Dermis blood vessel endothelial cell (primary cell): Measurements from ENCODE around the gene ZNF335. TPM values are rescaled to one million over a fixed set of nuclear protein-coding genes. Genes with fewer than 3 reads are reported as not detected.
"Not testable (repeated sequence)": the region's sequence is repeated elsewhere in the genome, so short reads cannot be mapped to it uniquely, and the experiment has no call there.

Experiments
- DNase-seq: peaks from one replicate; pipeline ENCODE4 v3.0.0; 2010
- total RNA-seq: library from RNA; depleted of rRNA; stranded (reverse); fragments of >200 nt; gene quantifications from 2 replicates; pipeline ENCODE4 v1.2.3, GENCODE V29; 2014

ZNF335 gene
- total RNA-seq, 1 donor from 2014 or later: 17.4 TPM

DNA sequence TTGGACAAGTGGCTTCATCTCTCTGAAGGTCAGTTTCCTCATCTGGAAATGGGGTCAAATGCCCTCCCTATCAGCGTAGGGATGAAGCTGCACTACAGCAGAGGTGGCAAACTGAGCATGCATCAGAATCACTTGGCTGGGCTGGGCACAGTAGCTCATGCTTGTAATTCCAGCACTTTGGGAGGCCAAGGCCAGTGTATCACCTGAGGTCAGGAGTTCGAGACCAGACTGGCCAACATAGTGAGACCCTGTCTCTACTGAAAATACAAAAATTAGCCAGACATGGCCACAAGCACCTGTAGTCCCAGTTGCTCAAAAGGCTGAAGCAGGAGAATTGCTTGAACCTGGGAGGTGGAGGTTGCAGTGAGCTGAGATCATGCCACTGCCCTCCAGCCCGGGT is 30.0 kb upstream of the ZNF335 start:
- DNase-seq: no peak

DNA sequence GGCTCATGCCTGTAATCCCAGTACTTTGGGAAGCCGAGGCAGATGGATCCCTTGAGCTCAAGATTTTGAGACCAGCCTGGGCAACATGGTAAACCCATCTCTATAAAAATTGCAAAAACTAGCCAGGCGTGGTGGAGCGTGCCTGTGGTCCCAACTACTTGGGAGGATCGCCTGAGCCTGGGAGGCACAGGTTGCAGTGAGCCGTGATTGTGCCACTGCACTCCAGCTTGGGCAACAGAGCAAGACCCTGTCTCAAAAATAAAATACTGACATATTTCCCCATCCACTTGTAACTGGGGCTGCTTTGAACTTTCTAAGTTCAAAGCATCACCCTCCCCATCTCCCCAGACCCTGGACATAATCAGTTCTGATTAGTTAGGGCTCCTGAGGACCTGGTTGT is 29.5 kb upstream of the ZNF335 start:
- DNase-seq: no peak

DNA sequence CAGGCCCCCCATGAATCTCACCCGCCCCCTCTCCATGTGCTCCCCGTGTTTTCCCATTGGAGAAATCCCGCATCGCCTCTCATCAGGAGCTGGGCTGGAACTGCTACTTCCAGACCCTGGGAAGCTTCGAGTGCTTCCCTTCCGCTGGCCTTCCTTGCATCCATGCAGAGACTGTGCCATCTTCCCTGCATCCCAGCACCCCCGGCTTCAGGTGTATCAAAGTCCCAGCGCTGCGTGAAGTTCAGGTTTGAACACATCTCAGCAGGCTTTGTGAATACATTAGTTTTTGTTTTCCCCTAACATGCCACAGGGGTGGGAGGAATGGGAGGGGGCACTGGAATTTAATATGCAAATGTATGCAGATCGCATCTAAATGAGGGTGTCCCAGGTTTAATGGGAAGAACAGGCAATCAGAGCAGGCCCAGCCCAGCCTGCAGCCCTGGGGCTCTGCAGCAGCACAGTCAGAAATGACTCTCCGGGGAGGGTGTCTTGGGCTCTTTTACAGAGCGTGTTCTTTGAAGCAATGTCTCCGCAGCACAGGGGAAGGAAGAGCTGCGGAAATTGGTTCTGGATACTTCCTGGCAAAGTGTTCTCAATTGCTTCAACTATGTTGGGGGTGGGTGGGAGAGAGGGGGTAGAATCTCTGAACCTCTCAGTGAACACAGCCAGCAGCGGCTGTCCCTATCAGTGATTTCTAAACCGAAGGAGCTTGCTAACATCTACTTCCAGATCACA is 28.4 kb upstream of the ZNF335 start:
- no peak for DNase-seq

DNA sequence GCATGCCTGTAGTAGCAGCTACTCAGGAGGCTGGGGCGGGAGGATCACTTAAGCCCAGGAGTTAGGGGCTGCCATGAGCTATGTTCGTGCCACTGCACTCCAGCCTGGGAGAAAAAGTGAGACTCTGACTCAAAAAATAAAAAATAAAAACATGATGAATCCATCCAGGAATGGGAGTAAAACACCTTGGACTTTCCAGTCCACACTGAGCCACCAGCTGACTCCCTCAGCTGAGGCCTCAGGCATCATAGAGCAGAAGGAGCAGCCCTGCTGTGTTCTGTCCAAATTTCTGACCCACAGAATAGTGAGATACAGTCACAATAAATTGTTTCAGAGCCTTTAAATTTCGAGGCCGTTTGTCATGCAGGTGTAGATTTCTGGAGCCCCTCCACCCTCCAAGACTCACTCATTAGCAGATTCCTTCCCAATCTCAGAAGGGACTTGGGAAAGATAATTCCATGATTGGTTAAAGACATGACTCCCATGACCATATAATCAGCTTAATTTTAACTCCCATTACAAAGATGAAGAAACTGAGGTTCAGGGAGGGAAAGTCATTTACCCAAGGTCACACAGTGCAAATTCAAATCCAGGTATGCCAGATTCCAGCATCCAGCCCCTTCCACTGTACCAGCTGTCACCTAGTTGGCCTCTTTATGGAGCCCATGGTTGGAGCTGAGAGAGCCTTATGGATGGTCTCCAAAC is 27.7 kb upstream of the ZNF335 start:
- no peak for DNase-seq

DNA sequence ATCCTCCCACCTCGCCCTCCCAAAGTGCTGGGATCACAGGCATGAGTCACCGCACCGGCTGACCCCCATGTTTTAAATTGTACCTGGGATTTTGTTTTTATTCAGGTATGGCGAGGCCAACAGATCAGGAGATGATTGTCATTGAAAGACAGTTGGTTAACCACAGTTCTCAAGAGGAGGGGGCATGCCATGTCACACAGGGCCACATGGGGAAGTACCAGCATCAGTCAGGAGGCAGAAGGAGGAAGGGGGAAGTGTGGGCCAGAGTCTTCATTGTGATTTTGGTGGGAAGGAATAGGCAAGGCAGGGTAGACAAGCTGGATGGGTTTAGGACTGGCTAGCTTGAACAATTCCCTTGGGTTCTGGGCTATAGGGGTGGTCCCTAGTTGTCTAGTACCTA is 26.8 kb upstream of the ZNF335 start:
- no peak for DNase-seq

DNA sequence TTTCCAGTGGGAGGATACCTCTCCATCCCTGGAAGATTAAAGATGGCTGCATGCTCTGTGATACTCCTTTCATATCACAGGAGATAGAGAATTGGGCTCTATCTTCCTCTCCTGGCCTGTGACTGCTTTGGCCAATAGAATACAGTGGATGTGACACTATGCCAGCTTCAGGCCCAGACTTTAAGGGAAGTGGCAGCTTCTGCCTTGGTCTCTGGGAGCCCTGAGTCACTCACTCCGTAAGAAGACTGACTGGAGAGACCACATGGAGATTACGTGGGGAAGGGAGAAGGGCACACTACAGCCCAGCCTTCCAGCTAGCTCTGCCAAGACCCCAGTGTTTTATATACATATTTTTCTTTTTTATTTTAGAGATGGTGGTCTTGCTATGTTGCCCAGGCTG is 26.3 kb upstream of the ZNF335 start:
- DNase-seq: no peak

DNA sequence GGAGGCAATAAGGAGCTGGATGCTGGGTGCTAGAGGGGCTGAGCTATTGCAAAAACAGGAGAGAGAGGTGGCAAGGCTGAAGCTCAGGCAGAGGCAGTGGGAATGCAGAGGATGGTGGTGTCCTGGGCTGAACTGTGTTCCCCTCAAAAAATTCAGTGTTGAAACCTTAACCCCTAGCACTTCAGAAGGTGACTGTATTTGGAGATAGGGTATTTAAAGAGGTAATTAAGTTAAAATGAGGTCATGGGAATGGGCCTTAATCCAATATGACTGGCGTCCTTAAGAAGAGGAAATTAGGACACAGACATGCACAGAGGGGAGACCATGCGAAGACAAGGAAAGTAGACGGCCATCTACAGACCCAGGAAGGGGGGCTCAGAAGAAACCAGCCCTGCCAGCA is 25.2 kb upstream of the ZNF335 start:
- no peak for DNase-seq

DNA sequence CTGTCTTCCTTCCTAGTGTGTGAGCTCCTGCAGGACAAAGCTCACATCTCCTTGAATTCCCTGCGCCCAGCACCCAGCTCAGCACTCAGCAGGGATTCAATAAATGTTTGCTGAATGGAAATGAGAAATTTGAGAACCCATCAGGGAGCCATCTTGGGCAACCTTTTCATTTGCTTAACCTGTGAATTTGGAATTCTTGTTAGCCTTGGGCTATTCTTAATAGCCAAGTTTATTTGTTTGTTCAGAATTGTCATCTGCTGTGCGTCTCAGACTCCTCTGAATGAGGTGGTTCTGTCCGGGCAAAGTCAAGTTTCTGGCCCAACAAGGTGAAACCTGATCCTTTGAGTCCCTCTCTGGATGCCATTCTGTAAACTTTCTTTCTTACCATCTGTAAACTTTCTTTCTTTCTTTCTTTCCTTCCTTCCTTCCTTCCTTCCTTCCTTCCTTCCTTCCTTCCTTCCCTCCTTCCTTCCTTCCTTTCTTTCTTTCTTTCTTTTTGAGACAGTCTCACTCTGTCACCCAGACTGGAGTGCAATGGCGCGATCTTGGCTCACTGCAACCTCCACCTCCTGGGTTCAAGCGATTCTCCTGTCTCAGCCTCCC is 23.6 kb upstream of the ZNF335 start:
- not testable (repeated sequence) for DNase-seq

DNA sequence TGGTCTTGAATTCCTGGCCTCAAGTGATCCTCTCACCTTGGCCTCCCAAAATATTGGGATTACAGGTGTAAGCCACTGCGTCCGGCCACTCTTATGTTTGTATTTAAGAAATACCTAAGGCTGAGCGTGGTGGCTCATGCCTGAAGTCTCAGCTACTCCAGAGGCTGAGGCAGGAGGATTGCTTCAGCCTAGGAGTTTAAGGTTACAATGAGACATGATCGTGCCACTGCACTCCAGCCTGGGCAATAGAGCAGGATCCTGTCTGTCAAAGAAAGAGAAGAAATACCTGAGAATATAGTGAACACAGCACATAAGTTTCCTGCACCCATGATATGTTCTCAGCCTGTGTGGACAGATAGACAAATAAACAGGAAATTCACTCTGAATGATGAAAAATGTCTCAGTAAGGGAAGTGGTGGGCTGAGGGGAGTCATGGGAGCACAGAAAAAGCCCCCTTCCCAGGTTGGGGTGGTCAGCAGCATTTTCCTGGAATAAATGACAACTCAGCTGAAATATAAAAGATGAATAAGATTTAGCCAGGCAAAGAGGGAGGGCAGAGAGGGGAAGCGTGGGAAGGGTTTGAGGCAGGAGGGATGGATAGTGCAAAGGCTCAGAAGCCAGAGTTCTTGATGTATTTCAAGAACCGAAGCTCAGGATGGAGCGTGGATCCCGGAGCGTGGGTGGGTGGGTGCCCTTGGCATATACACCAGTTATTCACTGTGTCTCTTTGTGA is 22.9 kb upstream of the ZNF335 start:
- DNase-seq: no peak

DNA sequence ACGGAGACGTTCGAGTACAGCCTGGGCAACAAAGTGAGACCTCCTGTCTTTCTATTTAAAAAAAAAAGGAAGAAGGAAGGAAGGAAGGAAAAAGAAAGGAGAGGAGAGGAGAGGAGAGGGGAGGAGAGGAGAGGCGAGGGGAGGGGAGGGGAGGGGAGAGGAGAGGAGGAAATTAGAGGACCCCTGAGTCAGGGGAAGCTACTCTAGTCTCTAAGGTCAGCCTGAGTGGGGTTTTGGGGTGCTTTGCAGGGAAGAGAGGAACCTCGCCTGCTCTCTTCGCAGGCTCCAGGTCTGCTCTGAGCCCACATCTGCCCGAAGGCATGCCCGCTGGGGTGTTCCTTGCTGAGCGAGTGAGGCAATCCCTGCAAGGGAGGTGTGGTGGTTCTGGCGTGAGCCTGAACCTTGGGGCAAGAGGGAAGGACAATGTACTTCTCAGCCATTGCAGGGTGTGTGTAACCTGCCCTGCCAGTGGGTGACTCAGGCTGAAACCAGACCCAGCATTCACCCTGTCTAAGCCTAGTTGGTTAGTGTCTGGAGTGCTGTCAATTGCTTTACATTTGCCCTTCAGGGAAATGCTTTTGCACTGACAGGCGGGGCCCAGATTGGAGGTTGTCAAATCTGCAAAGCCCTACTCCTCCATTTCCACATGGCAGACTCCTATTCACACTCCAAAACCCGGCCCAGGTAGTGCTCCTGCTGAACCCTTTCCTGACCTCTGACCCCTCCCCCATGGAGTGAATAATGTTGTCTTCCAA is 21.4 kb upstream of the ZNF335 start:
- no peak for DNase-seq

DNA sequence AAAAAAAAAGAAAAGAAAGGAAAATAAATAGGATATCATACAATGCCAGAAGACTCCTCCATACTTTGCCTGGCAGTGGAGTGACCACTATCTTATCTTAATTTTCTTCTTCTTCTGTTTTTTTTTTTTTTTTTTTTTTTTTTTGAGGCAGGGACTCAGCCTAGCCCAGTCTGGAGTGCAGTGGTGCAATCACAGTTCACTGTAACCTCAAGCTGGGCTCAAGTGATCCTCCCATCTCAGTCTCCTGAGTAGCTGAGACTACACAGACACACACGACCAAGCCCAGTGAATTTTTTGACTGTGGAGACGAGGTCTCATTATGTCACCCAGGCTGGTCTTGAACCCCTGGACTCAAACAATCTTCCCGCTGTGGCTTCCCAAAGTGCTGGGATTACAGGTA is 19.6 kb upstream of the ZNF335 start:
- DNase-seq: no peak

DNA sequence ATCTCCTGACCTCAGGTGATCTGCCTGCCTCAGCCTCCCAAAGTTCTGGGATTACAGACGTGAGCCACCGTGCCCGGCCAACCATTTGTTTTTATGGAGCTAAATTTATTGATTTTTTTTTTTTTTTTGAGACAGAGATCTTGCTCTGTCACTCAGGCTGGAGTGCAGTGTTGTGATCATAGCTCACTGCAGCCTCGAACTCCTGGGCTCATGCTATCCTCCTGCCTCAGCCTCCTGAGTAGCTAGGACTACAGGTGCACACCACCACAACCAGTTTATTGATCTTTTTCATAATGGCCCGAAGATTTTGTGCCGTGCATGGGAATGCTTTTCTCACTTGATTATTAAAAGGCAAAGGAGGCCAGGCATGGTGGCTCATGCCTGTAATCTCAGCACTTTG is 16.8 kb upstream of the ZNF335 start:
- DNase-seq: not testable (repeated sequence)

DNA sequence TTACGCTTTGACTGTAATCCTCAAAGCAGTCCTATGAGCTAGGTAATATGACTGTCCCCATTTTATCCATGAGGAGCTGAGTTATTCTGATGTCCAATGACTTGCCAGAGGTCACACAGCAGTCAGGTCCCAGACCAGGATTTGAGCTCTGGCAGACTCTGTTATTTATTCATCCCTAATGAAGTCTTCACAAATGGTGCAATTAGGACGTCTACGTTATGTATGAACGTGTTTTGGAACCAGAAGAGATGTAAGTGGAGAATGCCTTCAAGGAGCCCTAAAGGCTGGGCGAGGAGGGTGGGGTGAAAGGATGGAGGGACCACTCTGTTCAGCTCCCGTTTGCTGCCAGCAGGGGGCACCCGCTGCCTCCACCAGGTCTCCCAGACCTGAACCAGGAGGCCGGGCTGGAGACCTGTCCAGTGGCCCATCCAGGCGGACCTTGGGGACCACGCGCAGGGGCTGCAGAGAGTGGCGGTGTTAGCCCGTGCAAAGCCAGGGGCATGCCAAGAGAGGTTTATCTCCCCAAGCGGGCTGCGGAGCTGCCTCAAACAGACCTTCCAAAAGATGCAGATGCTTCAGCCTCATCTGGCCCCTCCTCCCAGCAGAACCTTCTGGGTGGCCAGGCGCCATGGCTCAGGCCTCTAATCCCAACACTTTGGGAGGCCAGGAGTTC is 15.2 kb upstream of the ZNF335 start:
- peak; percentile 81 for DNase-seq

DNA sequence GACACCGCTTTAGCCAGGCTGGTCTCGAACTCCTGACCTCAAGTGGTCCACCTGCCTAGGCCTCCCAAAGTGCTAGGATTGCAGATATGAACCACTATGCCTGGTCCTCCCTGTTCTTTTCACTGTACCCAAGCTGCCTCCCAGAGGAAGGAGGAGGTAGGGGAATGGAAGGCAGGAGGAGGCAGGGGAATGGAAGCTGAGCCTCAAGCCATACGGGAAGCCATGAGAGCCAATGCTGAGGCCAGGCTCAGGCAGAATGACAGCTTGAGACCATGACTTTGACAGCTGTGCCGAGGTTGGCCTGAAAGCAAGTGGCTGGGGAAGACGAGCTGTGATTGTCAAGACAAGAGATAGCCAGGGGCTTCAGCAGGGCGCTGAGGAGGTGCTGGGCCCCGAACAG is 13.6 kb upstream of the ZNF335 start:
- no peak for DNase-seq

DNA sequence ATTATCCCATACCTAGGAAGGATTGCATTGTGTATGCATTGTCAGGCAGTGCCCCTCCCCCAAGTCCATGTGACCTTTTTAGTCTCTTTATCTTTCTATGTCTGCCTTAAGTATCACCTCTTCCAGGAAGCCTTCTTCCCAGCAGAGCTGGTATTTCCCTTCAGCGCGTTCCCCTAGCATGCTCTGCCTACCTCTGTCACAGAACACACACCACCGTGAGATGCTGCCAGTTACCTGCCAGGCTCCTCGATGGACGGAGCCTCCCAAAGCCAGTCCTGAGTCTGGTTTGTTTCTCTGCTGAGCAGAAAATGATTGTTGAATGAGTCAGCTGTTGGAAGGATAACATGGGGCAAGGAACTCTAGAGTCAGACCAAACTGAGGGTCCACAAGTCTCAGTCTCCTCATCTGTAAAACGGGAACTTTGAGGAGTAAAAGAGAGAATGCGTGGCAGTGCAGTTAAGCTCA is 11.3 kb upstream of the ZNF335 start:
- DNase-seq: no peak

DNA sequence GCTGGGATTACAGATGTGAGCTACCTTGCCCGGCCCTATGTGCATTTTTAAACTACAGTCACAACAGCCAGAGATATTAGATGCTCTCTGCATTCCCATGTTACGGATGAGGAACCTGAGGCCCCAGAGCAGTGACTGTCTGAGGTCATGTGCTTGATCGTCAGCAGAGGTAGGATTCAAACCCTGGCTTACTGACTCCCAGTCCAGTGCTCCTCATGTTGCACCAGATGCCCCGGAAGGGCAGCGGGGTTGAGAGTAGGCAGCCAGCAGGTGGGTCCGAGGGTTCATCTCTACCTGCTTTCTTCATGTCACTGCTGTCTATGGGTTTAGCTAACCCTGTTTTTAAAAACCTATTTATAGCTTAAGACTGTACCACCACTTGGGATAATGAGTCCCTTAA is 9.3 kb upstream of the ZNF335 start:
- no peak for DNase-seq

DNA sequence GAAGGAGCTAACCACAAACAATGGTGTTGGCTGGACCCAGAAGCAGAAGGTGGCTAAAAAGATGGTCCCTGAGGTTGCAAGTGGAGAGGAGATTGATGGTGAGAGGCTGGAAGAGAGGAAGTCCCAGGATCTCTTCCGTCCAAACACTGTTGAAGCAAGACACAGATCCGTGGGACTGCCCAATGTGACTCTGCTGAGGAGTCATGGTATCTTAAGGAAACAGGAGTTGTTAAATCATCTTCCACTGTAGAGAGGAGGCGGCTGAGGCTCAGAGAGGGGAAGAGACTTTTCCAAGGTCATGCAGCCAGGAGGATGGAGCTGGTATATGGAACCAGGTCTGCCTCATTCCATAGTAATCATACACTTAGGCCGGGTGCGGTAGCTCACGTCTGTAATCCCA is 4.1 kb upstream of the ZNF335 start:
- no peak for DNase-seq

DNA sequence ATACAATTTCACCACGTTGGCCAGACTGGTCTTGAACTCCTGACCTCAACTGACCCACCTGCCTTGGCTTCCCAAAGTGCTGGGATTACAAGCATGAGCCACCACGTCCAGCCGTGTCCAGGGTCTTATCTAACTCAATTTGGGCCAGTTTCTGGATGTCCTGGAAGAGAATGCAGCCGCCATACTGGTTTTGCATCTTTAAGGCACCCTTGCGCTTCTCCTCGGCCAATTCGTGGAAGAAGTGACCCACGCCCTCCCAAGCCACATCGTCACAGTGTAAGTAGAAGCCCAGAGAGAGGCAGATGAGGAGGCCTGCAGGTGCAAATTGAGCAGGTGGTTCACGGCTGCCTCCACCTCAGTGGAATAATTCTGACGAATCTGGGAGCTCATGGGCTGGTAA is 3.7 kb upstream of the ZNF335 start:
- DNase-seq: no peak

DNA sequence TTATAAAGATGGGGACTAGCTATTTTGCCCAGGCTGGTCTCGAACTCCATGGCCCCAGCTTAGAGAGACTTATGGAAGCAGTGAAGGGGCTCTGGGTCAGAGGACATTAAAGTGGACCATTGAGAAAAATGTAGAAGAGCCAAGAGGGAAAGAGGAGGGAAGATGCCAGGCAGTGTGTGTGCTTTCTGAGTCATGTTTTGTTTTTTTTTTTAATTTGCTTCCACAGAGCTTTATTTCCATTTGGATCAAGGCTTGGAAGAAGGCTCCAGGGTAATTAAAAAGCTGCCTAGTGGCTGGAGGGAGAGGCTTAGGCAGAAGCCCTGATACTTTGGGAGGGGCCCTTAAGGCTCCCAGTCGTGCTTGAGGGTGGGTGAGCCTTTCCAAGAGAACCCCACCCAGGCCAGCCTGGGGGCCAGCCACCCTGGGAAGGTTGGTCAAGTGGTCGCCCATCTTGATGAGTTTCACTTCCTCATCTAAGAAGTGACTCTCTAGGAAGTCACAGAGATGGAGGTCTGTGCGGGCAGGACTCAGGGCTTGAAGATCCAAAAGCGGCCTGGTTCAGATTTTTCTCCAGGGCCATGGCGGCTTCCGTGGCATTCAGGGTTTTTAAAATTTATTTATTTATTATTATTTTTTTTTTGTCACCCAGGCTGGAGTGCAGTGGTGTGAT is 3.0 kb upstream of the ZNF335 start:
- DNase-seq: no peak

DNA sequence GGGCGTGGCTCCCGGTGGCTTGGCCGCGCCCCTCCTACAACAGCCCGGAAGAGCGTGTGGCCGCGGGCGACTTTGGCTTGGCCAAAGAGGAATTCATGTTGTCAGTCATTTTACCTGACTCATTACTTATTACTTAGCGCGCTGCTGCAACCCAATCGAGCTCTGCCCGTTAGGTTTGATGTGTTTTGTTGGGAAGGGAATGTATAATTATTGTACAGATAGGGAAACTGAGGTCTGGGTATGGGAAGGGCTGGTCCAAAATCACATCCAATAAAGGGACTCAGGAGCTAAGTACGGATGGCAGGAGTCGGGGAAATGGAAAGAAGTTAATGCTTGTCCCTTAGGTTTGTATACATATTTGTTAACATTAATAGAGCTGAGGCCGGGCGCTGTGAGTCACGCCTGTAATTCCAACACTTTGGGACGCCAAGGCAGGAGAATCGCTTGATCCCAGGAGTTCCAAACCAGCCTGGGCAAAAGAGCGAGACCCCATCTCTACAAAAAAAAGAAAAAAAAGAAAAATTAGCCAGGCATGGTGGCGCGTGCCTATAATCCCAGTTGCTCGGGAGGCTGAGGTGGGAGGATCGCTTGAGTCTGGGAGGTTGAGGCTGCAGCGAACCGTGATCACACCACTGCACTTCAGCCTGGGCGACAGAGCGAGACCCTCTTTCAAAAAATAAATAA is 639 bp upstream of the ZNF335 start:
- DNase-seq: no peak

DNA sequence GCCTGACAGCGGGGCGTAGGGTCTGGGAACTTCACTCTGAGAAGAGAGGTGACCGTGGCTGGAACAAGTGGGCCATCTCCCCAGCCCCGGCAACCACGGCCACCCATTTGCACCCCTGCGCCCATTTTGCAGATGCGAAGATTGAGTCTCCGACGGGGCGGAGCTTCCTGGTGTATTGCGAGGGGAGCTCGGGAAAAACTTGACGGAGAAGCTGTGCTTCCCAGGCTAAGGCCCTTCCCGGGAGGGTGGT is 653 bp downstream of the ZNF335 start:
- no peak for DNase-seq
